Coronary artery (tissue), 2 donors: ENCODE measurements around the gene VILL.
A peak's percentile ranks its signal among the peaks of the same experiment; 100 is the strongest.
"Not testable (repeated sequence)": the region's sequence is repeated elsewhere in the genome, so short reads cannot be mapped to it uniquely, and the experiment has no call there.

ENCODE experiments used
- DNase-seq: peaks from one replicate; pipeline ENCODE4 v3.0.0-alpha.2; 2017; ENCODE audit warnings: low spot score
- H3K27ac ChIP-seq, 2 donors: fragments of 200-600 bp; sonication (generic); one replicate each; pipeline ENCODE4 v1.5.1; 2016 to 2019
- H3K4me3 ChIP-seq: fragments of 200-600 bp; sonication (generic); 2 replicates; pipeline ENCODE4 v1.5.1; 2016; ENCODE audit warnings: mild to moderate bottlenecking, moderate library complexity
- TF ChIP-seq, protein P1 (sequence below): fragments of 200-600 bp; sonication (generic); IDR thresholded peaks from one replicate; pipeline ENCODE4 v1.5.1; 2019; ENCODE audit warnings: antibody characterized with exemption

VILL gene

DNA sequence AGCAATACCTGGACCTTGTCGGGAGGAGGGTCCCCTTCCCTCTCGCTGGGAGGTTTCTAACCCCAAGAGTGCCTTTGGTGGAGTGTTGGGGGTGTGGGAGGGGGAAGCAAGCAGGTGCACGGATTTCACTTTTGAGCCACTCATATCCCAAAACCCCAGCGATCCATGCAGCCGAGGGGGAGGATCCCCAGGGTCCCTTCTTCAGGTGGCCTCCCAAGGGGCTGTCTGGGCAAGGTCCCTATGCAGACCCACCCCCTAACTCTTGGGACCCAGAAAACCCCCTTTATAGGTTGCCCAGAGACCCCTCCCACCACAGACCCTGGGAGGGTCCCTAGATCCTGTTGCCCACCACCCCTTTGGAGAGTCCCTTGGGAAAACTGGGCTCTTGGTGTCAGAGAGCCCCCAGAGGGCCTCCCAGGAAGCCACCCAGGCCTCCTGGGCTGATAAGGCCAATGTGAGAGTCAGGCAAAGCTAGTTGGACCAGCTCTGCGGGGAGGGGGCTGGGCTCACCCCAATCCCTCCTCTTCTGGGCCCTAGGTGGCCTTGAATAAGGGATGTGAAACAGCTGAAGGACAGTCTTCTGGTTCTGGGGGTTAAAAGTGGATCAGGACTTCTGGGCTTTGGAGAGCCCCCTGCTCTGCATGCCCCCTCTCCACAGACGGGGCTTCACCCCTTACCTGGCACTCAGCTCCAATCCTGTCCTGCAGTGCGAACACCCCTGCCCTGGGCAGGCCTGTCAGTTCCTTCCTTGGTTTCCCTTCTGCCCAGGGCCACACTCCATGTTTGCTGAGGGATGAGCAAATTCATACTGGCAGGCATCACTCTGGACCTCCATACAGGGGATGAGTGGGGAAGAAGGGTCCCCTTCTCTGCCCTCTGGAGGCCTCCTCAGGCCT, 39.8 kb downstream of the VILL start:
- peak overlapping the region; percentile 99 for H3K4me3 ChIP-seq
- TF ChIP-seq, protein P1, sequence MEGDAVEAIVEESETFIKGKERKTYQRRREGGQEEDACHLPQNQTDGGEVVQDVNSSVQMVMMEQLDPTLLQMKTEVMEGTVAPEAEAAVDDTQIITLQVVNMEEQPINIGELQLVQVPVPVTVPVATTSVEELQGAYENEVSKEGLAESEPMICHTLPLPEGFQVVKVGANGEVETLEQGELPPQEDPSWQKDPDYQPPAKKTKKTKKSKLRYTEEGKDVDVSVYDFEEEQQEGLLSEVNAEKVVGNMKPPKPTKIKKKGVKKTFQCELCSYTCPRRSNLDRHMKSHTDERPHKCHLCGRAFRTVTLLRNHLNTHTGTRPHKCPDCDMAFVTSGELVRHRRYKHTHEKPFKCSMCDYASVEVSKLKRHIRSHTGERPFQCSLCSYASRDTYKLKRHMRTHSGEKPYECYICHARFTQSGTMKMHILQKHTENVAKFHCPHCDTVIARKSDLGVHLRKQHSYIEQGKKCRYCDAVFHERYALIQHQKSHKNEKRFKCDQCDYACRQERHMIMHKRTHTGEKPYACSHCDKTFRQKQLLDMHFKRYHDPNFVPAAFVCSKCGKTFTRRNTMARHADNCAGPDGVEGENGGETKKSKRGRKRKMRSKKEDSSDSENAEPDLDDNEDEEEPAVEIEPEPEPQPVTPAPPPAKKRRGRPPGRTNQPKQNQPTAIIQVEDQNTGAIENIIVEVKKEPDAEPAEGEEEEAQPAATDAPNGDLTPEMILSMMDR, result no peak
- no peak for DNase-seq
- H3K27ac ChIP-seq, result peak overlapping the region; percentile 89 to 99

GRCh38 chr3:38031022-38031994, 40.7 kb downstream of the VILL start:
- peak; percentile 87 for DNase-seq
- TF ChIP-seq, protein P1, result no peak
- peak overlapping the region; percentile 11 for H3K4me3 ChIP-seq
- H3K27ac ChIP-seq, result peak overlapping the region; percentile 89 to 99

DNA sequence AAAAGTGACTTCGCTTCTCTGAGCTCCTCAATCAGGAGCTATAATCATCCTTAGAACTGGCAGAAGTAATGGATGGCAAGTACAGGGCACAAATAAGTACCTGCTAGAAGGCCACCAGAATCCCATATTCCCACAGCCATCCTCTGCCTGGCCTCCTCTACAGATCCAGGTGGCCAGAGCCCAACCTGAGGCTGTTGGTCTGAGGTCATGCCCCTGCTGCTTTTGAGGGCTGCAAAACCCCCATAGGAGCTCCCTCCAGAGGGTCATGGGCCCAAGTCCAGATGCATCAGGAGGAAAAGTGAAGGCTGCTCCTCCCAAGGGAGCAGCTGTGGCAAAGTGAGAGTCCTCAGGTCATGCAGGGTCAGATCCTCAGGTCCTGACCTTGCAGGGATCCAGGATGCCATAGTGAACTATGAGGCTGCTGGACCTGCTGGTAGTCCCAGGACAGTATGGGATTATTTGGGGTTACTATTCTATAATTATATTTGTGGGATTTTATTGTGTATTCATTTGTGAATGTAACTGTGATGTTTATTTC, 41.8 kb downstream of the VILL start:
- TF ChIP-seq, protein P1, result no peak
- no peak for DNase-seq
- H3K4me3 ChIP-seq, result no peak overlapping the region
- H3K27ac ChIP-seq, result peak overlapping the region; percentile 89 to 99

- H3K4me3 ChIP-seq, H3K27ac ChIP-seq, DNase-seq: not testable (repeated sequence)
Measured at GRCh38 chr3:38033586-38033985, 43.0 kb downstream of the VILL start.

GRCh38 chr3:38034335-38034734, 43.7 kb downstream of the VILL start:
- not testable (repeated sequence) for DNase-seq, H3K27ac ChIP-seq, H3K4me3 ChIP-seq

DNA sequence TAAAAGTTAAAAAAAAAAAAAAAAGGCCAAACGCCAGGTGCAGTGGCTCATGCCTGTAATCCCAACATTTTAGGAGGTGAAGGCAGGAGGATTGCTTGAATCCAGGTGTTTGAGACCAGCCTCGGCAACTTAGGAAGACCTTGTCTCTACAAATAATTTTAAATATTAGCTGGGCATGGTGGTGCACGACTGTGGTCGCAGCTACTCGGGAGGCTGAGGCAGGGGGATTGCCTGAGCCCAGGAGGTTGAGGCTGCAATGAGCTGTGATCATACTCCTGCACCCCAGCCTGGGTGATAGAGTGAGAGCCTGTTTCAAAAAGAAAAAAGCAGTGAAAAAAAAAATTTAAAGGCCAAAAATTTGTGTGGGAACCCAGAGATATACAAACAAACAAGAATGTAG, 45.7 kb downstream of the VILL start:
- TF ChIP-seq, protein P1, result no peak
- DNase-seq, result no peak
- Histone ChIP-seq H3K4me3 (no peak overlapping the region), H3K27ac (no peak overlapping the region)

DNA sequence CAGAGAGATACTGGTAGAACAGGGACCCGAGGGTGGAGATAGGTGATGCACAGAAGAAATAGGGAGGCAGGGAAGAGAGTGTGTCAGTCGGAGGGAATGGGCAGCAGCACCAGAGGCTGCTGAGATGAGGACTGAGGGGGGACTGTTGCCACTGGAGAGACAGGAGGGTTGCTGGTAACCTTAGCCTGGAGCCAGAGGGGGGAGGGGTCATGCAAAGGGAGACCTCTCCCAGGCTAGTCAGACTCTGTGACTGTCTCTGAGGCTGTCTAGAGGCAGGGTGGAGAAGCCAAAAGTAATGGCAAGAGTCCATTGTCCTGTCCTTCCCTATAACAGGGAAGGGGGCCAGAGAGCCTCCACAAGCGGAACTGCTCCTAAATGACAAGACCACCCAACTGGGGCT, 46.3 kb downstream of the VILL start:
- Histone ChIP-seq H3K27ac (no peak overlapping the region), H3K4me3 (no peak overlapping the region)
- TF ChIP-seq, protein P1, result no peak
- no peak for DNase-seq
